ENCODE measurements around the gene PAX7. TPM values are rescaled to one million over a fixed set of nuclear protein-coding genes. Genes with fewer than 3 reads are reported as not detected.

The PAX7 gene
- total and polyA plus RNA-seq, 12 donors: not detected

- Histone ChIP-seq H3K27me3 (peaks cover 0 to 88% (median 80%) of the 10 kb centered on the region in 7 donors), H3K36me3 (no peaks in the 10 kb centered on the region), H3K9me3 (no peaks in the 10 kb centered on the region), H3K27ac (no peak overlapping the region), H3K4me1 (no peaks in the 10 kb centered on the region), H3K4me3 (no peak overlapping the region)
- ATAC-seq: no peak
- TF ChIP-seq CTCF (IDR thresholded peaks at IDR 0.05): no peak
- no peak for DNase-seq
- WGBS, 2 donors: 82 to 88% methylated on average over 7 of the region's 7 CpGs
- intact Hi-C loops (cut with DNase I): no loop called here
Measured at GRCh38 chr1:18701183-18701582, 70.5 kb downstream of the PAX7 start.

GRCh38 chr1:18703041-18703621 is 72.5 kb downstream of the PAX7 start:
- intact Hi-C loops (cut with DNase I): no loop called here
- no peak for TF ChIP-seq CTCF (IDR thresholded peaks at IDR 0.05)
- Histone ChIP-seq H3K4me1 (no peaks in the 10 kb centered on the region), H3K27me3 (peaks cover 0 to 90% (median 79%) of the 10 kb centered on the region in 7 donors), H3K27ac (no peak overlapping the region), H3K4me3 (no peak overlapping the region), H3K36me3 (no peaks in the 10 kb centered on the region), H3K9me3 (no peaks in the 10 kb centered on the region)
- ATAC-seq (no peak), DNase-seq (no peak)
- WGBS, 2 donors: 34 to 46% methylated on average over 21 of the region's 21 CpGs

- Histone ChIP-seq H3K4me3 (no peak overlapping the region), H3K27me3 (peaks cover 0 to 91% (median 77%) of the 10 kb centered on the region in 7 donors), H3K27ac (no peak overlapping the region), H3K36me3 (no peaks in the 10 kb centered on the region), H3K9me3 (no peaks in the 10 kb centered on the region), H3K4me1 (no peaks in the 10 kb centered on the region)
- intact Hi-C loops (cut with DNase I): no loop called here
- TF ChIP-seq CTCF (IDR thresholded peaks at IDR 0.05): no peak
- WGBS, 2 donors: 47 to 55% methylated on average over 12 of the region's 12 CpGs
- no peak for ATAC-seq
- no peak for DNase-seq
Measured at GRCh38 chr1:18705811-18706210, 75.2 kb downstream of the PAX7 start.

GRCh38 chr1:18707696-18708257 is 77.1 kb downstream of the PAX7 start:
- DNase-seq (no peak), ATAC-seq (no peak)
- no peak overlapping the region for H3K4me3 ChIP-seq
- WGBS, 2 donors: 65 to 68% methylated on average over 6 of the region's 6 CpGs
- no peak overlapping the region for H3K27ac ChIP-seq
- intact Hi-C loops (cut with DNase I): no loop called here
- H3K27me3 ChIP-seq: peaks cover 0 to 92% (median 77%) of the 10 kb centered on the region in 7 donors
- H3K36me3 ChIP-seq: no peaks in the 10 kb centered on the region
- TF ChIP-seq CTCF (IDR thresholded peaks at IDR 0.05): no peak
- H3K4me1 ChIP-seq: no peaks in the 10 kb centered on the region
- no peaks in the 10 kb centered on the region for H3K9me3 ChIP-seq
